HG03439 (cell line): ENCODE results near the gene EDA.

Experiments
- ATAC-seq: cut with Tn5 transposase; IDR thresholded peaks from one replicate; pipeline ENCODE4 v1.9.1; 2021; ENCODE audit warnings: mild to moderate bottlenecking, moderate library complexity; ENCODE audit not compliant: unreplicated experiment

The EDA gene

DNA sequence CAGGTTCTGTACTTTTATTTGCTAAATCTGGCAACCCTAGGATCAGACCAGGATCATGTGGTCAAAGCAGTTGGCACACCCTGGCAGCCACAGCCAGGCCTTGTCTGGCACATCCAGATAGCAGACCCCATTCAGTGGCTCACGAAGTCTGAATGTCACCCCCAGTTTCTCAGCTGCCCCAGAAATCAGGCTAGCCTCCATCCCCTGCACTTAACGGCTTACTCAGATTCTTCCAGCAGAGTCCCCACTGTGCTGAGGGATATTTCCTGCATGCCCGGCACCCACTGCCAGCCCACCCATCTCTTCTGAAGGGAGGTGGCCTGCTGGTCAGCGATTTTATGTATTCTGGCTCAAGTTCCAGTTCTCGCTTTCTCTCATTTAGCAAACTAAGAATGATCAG, 438.5 kb downstream of the EDA start:
- no peak for ATAC-seq

DNA sequence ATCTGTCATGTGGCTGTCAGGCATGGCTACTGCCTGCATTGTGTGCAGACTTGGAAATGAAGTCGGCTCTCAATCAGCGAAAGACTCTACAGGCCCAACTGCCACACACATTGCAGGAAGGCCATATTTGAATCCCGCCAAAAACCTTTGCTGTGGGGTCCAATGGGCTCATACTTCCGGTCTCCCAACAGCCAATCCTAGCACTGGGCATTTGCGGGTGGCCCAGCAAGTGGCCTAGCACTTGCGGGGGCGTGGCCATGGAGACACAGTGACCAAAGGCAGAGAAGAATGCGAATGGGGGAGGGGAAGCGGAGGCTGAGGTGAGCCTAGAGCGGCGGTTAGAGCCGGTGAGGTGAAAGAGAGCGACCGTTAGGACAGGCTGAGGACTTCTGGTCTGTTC, 446.2 kb downstream of the EDA start, which contains the start of gene OTUD6A:
TSS of gene OTUD6A (plus strand) at position 382 of the 400 bp plus-strand sequence. CDS start 68 bp downstream, outside the sequence.
- ATAC-seq, result no peak

- ATAC-seq, result no peak
These were observed 447.1 kb downstream of the EDA start for GRCh38 chrX:70062961-70063550.

- ATAC-seq, result no peak
These were observed 450.7 kb downstream of the EDA start for GRCh38 chrX:70066646-70067045.

DNA sequence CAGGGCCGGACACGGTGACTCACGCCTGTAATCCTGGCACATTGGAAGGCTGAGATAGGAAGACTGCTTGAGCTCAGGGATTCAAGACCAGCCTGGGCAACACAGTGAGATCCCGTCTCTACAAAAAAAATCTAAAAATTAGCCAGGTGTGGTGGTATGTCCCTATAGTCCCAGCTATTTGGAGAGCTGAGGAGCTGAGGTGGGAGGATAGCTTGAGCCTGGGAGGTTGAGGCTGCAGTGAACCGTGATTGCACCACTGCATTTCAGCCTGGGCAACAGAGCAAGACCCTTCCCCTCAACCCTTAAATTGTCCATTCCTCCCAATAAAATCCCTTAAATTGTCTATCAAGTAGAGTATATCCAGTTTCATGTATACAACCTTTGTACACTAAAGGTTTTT, 463.4 kb downstream of the EDA start:
- ATAC-seq, result no peak

DNA sequence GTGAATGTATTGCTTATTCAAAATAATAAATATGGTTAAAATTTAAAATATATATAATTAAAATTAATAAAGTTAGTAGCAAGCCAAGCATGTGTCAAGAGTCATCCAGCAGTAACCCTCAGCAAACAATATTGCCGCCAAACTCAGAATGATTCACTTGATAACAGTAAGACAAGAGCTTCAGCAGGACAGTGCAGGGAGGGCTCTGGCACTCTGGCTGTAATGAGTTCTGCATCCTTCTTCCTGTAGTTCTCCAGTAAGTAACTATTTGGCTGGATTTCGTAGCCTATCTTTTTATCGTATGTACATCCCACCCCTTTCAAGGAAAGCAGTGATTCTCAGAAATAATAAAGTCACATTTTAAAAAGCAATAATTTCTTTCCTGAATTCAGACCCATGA, 464.0 kb downstream of the EDA start:
- no peak for ATAC-seq

GRCh38 chrX:70082723-70083122, 466.8 kb downstream of the EDA start:
- no peak for ATAC-seq

DNA sequence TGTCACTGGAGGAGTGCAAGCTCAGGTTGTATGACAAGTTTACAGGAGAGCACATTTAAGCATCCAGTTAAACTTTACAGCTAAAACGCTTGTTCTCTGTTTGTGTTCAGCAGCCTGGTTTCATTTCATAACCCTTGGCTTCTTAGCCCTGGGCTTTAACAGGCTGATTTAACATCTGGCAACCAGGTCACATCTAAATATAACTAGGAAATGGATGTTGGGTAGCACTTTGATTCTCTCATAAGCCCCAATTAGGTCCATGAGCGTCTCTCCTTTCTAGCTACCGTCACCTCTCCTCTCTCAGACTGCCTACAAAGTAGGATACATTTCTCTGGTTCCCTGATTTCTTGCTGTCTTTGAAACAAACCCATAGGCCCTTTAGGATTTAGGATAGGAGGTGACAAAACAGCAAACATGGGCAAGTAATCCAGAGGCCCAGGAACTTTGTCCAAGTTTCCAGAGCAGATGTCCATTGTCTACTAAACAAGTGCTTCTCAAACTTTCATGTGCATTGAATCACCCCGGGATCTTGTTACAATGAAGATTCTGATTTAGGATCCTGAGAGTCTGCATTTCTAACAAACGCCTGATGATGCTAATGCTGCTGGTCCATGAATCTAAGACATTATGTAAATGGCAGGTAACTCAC, 468.8 kb downstream of the EDA start:
- no peak for ATAC-seq

DNA sequence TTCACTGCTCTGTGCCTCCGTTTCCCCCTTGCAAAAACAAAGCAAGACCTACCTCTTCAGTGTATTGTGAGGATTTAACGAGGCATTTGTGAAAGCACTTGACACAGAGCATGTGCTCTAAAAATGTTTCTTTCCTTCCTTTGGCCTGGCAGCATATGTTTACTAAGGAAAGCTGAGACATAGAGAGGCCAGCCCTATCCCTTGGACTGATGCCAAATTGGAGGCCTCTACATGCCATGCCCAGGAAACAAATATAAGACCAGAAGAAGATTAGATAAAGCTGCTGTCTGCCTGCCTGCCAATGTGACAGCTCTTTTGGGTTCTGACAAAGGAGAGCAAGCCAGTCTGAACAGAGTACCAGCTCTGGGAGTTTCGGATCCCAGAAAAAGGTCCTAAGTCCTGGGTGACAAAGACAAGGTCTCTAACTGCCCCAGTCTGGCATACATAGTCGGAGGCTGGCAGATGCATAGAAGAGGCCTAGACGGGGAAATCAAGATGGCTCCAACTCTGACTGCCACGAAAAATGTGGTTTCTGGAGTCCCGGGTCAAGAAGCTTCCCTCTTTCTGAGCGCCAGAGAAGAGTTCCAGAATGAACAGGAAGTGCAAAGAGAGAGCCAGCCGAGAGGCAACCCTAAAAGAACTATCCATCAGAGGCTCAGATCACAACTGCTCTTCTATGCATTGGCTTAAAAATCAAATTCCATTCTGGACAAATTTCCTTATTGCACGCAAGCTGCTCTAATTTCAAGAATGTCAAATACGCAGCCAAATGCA, 472.1 kb downstream of the EDA start:
- no peak for ATAC-seq

DNA sequence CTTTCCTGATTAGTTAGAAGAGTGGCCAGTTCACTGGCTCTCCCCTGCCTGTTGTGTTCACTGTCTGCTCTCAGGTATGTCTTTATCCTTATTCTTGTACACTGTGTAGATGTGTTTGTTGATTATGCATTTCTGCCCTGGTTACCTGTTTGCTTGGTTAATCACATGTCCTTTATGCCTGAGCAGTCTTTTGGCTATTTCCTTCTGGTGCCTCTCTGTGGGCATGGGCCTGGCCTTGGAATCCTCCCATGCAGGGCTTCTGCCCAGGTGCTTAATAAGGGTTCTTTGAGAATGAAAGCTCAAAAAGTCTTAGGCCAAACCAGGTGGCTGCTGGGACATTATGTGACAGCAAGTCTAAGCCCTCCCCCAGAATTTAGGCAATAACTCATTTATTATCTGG, 472.8 kb downstream of the EDA start:
- no peak for ATAC-seq
